GM23338 (cell line): Measurements from ENCODE around the gene ELMOD3. TPM values are rescaled to one million over a fixed set of nuclear protein-coding genes. Genes with fewer than 3 reads are reported as not detected.

Experiments
- ATAC-seq: fragments of 200-7000 bp; cut with Tn5 transposase; 3 replicates; pipeline ENCODE4 v1.9.1; 2020
- DNase-seq: peaks from one replicate; pipeline ENCODE4 v3.0.0-alpha.2; 2015; ENCODE audit warnings: low spot score
- H2AFZ ChIP-seq: fragments of 200-600 bp; sonication (generic); 2 replicates; pipeline ENCODE4 v1.8.0; 2016; ENCODE audit warnings: antibody characterized with exemption, mild to moderate bottlenecking, moderate library complexity
- H3F3A ChIP-seq: fragments of 200-600 bp; sonication (generic); replicated peaks from 2 replicates; pipeline ENCODE4 v1.8.0; 2017; ENCODE audit warnings: antibody characterized with exemption, mixed run types, low read depth
- H3K27ac ChIP-seq: fragments of 200-600 bp; sonication (generic); 2 replicates; pipeline ENCODE4 v1.6.1; 2016; ENCODE audit warnings: low read depth
- H3K27me3 ChIP-seq: fragments of 200-600 bp; sonication (generic); 2 replicates; pipeline ENCODE4 v1.8.0; 2016; ENCODE audit warnings: mild to moderate bottlenecking, mixed run types, moderate library complexity; ENCODE audit not compliant: insufficient read depth
- H3K36me3 ChIP-seq: fragments of 200-600 bp; sonication (generic); 2 replicates; pipeline ENCODE4 v1.8.0; 2016; ENCODE audit warnings: mild to moderate bottlenecking; ENCODE audit not compliant: insufficient read depth
- H3K4me1 ChIP-seq: fragments of 200-600 bp; sonication (generic); 2 replicates; pipeline ENCODE4 v1.8.0; 2016; ENCODE audit warnings: mild to moderate bottlenecking, moderate library complexity; ENCODE audit not compliant: insufficient read depth
- H3K4me2 ChIP-seq: fragments of 200-600 bp; sonication (generic); 2 replicates; pipeline ENCODE4 v1.7.1; 2017; ENCODE audit warnings: mixed run types
- H3K4me3 ChIP-seq: fragments of 200-600 bp; sonication (generic); 2 replicates; pipeline ENCODE4 v1.6.1; 2016; ENCODE audit warnings: mixed run types
- H3K79me2 ChIP-seq: fragments of 200-600 bp; sonication (generic); replicated peaks from 2 replicates; pipeline ENCODE4 v1.8.0; 2017; ENCODE audit warnings: mild to moderate bottlenecking; ENCODE audit not compliant: insufficient read depth
- H3K9me2 ChIP-seq: fragments of 200-600 bp; sonication (generic); 2 replicates; pipeline ENCODE4 v1.8.0; 2017; ENCODE audit not compliant: insufficient read depth
- H4K20me1 ChIP-seq: fragments of 200-600 bp; sonication (generic); replicated peaks from 2 replicates; pipeline ENCODE4 v1.8.0; 2017; ENCODE audit warnings: mild to moderate bottlenecking; ENCODE audit not compliant: insufficient read depth
- H3K27ac Mint-ChIP-seq: 2 replicates; pipeline ENCODE4 v1.8.0; 2020; ENCODE audit warnings: inconsistent platforms, mild to moderate bottlenecking, moderate library complexity, mixed read lengths
- H3K27me3 Mint-ChIP-seq: 3 replicates; pipeline ENCODE4 v1.8.0; 2022; ENCODE audit warnings: low read depth, mild to moderate bottlenecking, moderate library complexity, mixed read lengths, inconsistent platforms; ENCODE audit not compliant: insufficient read depth, poor library complexity
- H3K36me3 Mint-ChIP-seq: 3 replicates; pipeline ENCODE4 v1.8.0; 2021; ENCODE audit warnings: low read depth, mild to moderate bottlenecking, inconsistent platforms, moderate library complexity, mixed read lengths
- H3K4me1 Mint-ChIP-seq: 3 replicates; pipeline ENCODE4 v1.8.0; 2020; ENCODE audit warnings: mild to moderate bottlenecking, inconsistent platforms, mixed read lengths
- H3K4me3 Mint-ChIP-seq: 3 replicates; pipeline ENCODE4 v1.8.0; 2021; ENCODE audit warnings: moderate library complexity, mild to moderate bottlenecking, inconsistent platforms, mixed read lengths
- H3K9me3 Mint-ChIP-seq: 3 replicates; pipeline ENCODE4 v1.8.0; 2020; ENCODE audit warnings: moderate library complexity, mild to moderate bottlenecking, inconsistent platforms, mixed read lengths
- CREB1 ChIP-seq: fragments of 250-450 bp; sonication (Bioruptor Pico); IDR thresholded peaks from 2 replicates; pipeline ENCODE4 v1.5.0; 2020; ENCODE audit warnings: low read depth, mild to moderate bottlenecking, moderate library complexity
- EZH2 ChIP-seq: fragments of 200-600 bp; sonication (generic); IDR thresholded peaks from one replicate; pipeline ENCODE4 v1.8.0; 2017; ENCODE audit warnings: antibody characterized with exemption, mild to moderate bottlenecking, low read depth; ENCODE audit not compliant: unreplicated experiment
- EZH2phosphoT487 ChIP-seq: fragments of 200-600 bp; sonication (generic); IDR thresholded peaks from one replicate; pipeline ENCODE4 v1.8.1; 2018; ENCODE audit warnings: antibody characterized with exemption; ENCODE audit not compliant: unreplicated experiment
- JUNB ChIP-seq: IDR thresholded peaks from one replicate; pipeline ENCODE4 v1.6.1; 2016; ENCODE audit warnings: antibody characterized with exemption; ENCODE audit not compliant: unreplicated experiment
- NANOG ChIP-seq: IDR thresholded peaks from 2 replicates; pipeline ENCODE4 v1.6.1; 2016; ENCODE audit warnings: antibody characterized with exemption, borderline replicate concordance
- POLR2AphosphoS5 ChIP-seq: IDR thresholded peaks from 2 replicates; pipeline ENCODE4 v1.6.1; 2016; ENCODE audit warnings: antibody characterized with exemption, low read depth
- ZNF114 ChIP-seq: fragments of 250-450 bp; sonication (Bioruptor Pico); IDR thresholded peaks from 2 replicates; pipeline ENCODE4 v1.5.0; 2020; ENCODE audit warnings: mild to moderate bottlenecking, moderate library complexity
- polyA plus RNA-seq: library from polyadenylated mRNA; unstranded; fragments of >200 nt; fragmentation: Nextera tagmentation; extraction: Ambion mirVana; gene quantifications from 2 replicates; pipeline ENCODE4 v1.2.1, GENCODE V29; 2016
- total RNA-seq: library from RNA; depleted of rRNA; stranded (reverse); fragments of >200 nt; shearing (Covaris generic); gene quantifications from 2 replicates; pipeline ENCODE4 v1.2.3, GENCODE V29; 2014
- TF ChIP-seq, protein P1 (sequence below): IDR thresholded peaks from 2 replicates; pipeline ENCODE4 v1.6.1; 2016; ENCODE audit warnings: antibody characterized with exemption
- TF ChIP-seq, protein P2 (sequence below): IDR thresholded peaks from one replicate; pipeline ENCODE4 v1.6.1; 2018; ENCODE audit warnings: antibody characterized with exemption; ENCODE audit not compliant: unreplicated experiment
- TF ChIP-seq, protein P3 (sequence below), 2 experiments: fragments of 200-600 bp in 1 of 2; sonication (generic) in 1 of 2; conservative IDR thresholded peaks; 2 replicates each; pipeline versions ENCODE4 v1.5.1 to v1.6.1; 2016 to 2017; ENCODE audit warnings: antibody characterized with exemption in 2 of 2, low read depth in 2 of 2, mild to moderate bottlenecking in 2 of 2, moderate library complexity in 1 of 2

The ELMOD3 gene
- total and polyA plus RNA-seq, 2 experiments from 2014 or later: 8.6 to 8.9 TPM

DNA sequence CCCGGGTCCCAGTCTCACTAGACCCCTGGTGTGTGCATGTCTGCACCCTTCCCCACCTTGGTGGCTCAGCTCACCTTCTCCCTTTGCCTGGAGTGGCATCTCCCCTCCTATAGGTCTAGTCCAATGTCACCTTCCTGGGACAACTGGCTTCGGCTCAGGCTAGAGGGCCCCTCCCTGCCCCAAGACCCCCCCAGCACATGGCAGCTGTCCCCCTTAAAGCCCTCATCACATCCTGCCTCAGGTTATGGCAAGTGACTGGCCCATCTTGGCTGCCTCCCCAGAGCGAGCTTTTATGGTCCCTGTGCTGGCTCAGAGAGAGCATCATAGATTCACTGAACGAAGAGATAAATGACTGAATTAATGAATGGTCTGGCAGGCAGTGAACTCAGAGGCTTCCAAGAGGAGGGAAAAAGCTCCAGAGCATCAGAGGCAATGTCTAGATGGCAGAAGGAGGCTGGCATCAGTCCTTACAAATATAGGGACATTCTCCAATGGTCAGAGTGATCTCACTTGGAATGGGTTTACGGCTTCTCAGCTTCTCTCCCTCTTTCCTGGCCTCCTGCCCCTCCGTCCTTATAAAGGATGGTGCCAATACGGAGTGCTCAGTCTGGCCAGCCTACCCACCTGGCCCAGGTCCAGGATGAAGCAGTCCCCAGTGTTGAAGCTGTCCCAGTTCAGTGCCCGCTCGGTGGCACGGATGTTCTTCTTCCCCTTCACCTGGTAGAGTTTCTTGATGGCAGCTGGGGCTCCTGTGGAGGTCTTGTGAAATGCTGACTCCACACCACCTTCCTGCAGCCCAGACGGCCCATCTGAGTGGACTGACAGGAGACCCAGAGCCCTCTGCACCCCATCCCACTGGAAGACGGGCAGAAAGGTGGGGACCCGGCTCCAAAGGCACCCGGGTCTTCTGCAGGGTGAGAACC lies 46.2 kb downstream of the ELMOD3 start:
- Histone ChIP-seq H4K20me1 (no peaks in the 10 kb centered on the region), H3K36me3 (peaks cover 8% of the 10 kb centered on the region), H3K27ac (no peak overlapping the region), H3K4me1 (peaks cover 6% of the 10 kb centered on the region; the same call in 1 of the 2 replicates), H3F3A (peaks cover 7% of the 10 kb centered on the region; the same call in 1 of the 2 replicates), H3K9me2 (no peaks in the 10 kb centered on the region), H3K79me2 (peaks cover 9% of the 10 kb centered on the region), H3K4me2 (no peak overlapping the region), H2AFZ (no peak overlapping the region), H3K27me3 (no peaks in the 10 kb centered on the region), H3K4me3 (no peak overlapping the region)
- DNase-seq: no peak
- Mint-ChIP-seq H3K27me3 (peaks cover 6% of the 10 kb centered on the region), H3K36me3 (peaks cover 16% of the 10 kb centered on the region), H3K4me1 (peaks cover 9% of the 10 kb centered on the region), H3K27ac (no peak overlapping the region), H3K4me3 (no peak overlapping the region), H3K9me3 (peaks cover 13% of the 10 kb centered on the region)
- no peak for TF ChIP-seq EZH2phosphoT487
- TF ChIP-seq ZNF114: no peak
- TF ChIP-seq, protein P1, sequence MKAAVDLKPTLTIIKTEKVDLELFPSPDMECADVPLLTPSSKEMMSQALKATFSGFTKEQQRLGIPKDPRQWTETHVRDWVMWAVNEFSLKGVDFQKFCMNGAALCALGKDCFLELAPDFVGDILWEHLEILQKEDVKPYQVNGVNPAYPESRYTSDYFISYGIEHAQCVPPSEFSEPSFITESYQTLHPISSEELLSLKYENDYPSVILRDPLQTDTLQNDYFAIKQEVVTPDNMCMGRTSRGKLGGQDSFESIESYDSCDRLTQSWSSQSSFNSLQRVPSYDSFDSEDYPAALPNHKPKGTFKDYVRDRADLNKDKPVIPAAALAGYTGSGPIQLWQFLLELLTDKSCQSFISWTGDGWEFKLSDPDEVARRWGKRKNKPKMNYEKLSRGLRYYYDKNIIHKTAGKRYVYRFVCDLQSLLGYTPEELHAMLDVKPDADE: no peak
- no peak for TF ChIP-seq CREB1
- TF ChIP-seq POLR2AphosphoS5: no peak
- TF ChIP-seq, protein P2, sequence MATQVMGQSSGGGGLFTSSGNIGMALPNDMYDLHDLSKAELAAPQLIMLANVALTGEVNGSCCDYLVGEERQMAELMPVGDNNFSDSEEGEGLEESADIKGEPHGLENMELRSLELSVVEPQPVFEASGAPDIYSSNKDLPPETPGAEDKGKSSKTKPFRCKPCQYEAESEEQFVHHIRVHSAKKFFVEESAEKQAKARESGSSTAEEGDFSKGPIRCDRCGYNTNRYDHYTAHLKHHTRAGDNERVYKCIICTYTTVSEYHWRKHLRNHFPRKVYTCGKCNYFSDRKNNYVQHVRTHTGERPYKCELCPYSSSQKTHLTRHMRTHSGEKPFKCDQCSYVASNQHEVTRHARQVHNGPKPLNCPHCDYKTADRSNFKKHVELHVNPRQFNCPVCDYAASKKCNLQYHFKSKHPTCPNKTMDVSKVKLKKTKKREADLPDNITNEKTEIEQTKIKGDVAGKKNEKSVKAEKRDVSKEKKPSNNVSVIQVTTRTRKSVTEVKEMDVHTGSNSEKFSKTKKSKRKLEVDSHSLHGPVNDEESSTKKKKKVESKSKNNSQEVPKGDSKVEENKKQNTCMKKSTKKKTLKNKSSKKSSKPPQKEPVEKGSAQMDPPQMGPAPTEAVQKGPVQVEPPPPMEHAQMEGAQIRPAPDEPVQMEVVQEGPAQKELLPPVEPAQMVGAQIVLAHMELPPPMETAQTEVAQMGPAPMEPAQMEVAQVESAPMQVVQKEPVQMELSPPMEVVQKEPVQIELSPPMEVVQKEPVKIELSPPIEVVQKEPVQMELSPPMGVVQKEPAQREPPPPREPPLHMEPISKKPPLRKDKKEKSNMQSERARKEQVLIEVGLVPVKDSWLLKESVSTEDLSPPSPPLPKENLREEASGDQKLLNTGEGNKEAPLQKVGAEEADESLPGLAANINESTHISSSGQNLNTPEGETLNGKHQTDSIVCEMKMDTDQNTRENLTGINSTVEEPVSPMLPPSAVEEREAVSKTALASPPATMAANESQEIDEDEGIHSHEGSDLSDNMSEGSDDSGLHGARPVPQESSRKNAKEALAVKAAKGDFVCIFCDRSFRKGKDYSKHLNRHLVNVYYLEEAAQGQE: no peak
- TF ChIP-seq JUNB: no peak
- TF ChIP-seq, protein P3, sequence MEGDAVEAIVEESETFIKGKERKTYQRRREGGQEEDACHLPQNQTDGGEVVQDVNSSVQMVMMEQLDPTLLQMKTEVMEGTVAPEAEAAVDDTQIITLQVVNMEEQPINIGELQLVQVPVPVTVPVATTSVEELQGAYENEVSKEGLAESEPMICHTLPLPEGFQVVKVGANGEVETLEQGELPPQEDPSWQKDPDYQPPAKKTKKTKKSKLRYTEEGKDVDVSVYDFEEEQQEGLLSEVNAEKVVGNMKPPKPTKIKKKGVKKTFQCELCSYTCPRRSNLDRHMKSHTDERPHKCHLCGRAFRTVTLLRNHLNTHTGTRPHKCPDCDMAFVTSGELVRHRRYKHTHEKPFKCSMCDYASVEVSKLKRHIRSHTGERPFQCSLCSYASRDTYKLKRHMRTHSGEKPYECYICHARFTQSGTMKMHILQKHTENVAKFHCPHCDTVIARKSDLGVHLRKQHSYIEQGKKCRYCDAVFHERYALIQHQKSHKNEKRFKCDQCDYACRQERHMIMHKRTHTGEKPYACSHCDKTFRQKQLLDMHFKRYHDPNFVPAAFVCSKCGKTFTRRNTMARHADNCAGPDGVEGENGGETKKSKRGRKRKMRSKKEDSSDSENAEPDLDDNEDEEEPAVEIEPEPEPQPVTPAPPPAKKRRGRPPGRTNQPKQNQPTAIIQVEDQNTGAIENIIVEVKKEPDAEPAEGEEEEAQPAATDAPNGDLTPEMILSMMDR (conservative IDR thresholded peaks at IDR 0.05; ENCODE audit: low read depth in 2 of 2): no peak
- TF ChIP-seq EZH2: no peak
- no peak for TF ChIP-seq NANOG
- ATAC-seq: no peak
